Measurements from ENCODE around the gene LSM14A.

- no peak for TF ChIP-seq MAX (IDR thresholded peaks at IDR 0.05)
- TF ChIP-seq YY1 (IDR thresholded peaks at IDR 0.05), result no peak
- no peak for TF ChIP-seq CTCF (IDR thresholded peaks at IDR 0.05; ENCODE audit: low read depth, low read length, missing input control)
- TF ChIP-seq TAF1 (conservative IDR thresholded peaks at IDR 0.05), result no peak
- TF ChIP-seq GABPA (IDR thresholded peaks at IDR 0.05 in 1 of 2, conservative IDR thresholded peaks at IDR 0.05 in 1 of 2), result no peak
- no peak for TF ChIP-seq NR2F2 (IDR thresholded peaks at IDR 0.05)
- TF ChIP-seq EGR1 (IDR thresholded peaks at IDR 0.05; ENCODE audit: low read depth in 2 of 2), result no peak
- no peak for TF ChIP-seq JUND (IDR thresholded peaks at IDR 0.05)
- TF ChIP-seq, protein P1, sequence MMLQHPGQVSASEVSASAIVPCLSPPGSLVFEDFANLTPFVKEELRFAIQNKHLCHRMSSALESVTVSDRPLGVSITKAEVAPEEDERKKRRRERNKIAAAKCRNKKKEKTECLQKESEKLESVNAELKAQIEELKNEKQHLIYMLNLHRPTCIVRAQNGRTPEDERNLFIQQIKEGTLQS (IDR thresholded peaks at IDR 0.05), result no peak
- TF ChIP-seq, protein P2, sequence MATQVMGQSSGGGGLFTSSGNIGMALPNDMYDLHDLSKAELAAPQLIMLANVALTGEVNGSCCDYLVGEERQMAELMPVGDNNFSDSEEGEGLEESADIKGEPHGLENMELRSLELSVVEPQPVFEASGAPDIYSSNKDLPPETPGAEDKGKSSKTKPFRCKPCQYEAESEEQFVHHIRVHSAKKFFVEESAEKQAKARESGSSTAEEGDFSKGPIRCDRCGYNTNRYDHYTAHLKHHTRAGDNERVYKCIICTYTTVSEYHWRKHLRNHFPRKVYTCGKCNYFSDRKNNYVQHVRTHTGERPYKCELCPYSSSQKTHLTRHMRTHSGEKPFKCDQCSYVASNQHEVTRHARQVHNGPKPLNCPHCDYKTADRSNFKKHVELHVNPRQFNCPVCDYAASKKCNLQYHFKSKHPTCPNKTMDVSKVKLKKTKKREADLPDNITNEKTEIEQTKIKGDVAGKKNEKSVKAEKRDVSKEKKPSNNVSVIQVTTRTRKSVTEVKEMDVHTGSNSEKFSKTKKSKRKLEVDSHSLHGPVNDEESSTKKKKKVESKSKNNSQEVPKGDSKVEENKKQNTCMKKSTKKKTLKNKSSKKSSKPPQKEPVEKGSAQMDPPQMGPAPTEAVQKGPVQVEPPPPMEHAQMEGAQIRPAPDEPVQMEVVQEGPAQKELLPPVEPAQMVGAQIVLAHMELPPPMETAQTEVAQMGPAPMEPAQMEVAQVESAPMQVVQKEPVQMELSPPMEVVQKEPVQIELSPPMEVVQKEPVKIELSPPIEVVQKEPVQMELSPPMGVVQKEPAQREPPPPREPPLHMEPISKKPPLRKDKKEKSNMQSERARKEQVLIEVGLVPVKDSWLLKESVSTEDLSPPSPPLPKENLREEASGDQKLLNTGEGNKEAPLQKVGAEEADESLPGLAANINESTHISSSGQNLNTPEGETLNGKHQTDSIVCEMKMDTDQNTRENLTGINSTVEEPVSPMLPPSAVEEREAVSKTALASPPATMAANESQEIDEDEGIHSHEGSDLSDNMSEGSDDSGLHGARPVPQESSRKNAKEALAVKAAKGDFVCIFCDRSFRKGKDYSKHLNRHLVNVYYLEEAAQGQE (IDR thresholded peaks at IDR 0.05), result no peak
Observed at GRCh38 chr19:34172661-34173192, 423 bp downstream of the LSM14A start.
